ENCODE data around the gene UBR4.

UBR4 gene

GRCh38 chr1:19072285-19072981, 137.6 kb downstream of the UBR4 start:
- no peak for DNase-seq (ENCODE audit: low read depth in 2 of 2)

DNA sequence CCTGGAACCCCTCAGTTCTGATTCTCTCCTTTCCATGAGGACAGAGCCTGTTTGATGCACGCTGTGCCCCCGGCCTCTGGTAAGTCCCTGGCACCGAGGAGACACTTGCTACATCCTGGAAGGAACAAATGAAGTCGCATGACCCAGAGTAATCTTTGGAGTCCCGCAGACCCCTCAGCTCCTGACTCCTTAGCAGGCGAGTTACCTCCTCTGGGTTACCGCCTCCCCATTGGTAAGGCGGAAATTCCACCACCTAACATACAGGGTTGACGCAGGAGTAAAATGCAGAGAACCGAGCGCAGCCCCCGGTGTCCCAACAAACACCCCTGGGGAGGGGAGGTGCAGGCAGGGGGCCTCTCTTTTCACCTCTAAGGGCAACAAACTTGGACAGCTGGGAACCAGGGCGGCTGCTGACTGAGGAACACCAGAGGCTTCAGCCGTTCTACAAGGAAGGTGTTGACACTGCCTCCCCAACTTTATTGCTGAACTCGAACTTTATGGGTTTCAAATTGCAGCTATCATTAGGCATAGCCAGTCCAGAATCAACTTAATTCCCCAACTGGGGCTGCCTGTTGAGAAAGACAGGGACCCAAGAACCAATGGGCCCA, 138.3 kb downstream of the UBR4 start:
- DNase-seq (ENCODE audit: low read depth in 2 of 2) = no peak

- DNase-seq (ENCODE audit: low read depth in 2 of 2) = no peak
These were observed 139.0 kb downstream of the UBR4 start for GRCh38 chr1:19070891-19071621.

DNA sequence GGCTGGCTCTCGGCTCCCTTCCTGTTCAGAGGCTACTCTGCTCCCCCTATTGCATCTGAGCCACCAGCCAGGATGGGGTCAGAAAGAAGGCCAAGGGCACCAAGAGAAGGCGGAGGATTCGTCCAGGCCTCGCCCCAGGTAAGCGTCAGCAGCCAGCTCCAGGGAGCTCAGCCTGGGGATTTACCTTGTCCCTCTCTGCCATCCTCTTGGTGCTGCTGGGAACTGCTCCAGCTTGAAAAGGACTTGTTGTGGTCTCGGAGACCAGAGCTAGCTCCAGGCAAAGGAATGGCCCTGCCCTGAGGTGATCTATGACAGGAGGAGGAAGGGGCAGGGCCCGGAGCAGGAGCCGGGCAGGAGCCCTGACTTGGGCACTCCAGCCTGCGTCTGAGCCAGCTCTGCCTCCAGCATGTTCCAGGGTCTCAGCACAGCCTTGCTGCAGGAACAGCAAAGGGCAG, 139.8 kb downstream of the UBR4 start:
- DNase-seq (ENCODE audit: low read depth in 2 of 2) = no peak

GRCh38 chr1:19068639-19069276, 141.3 kb downstream of the UBR4 start:
- no peak for DNase-seq (ENCODE audit: low read depth in 2 of 2)

DNA sequence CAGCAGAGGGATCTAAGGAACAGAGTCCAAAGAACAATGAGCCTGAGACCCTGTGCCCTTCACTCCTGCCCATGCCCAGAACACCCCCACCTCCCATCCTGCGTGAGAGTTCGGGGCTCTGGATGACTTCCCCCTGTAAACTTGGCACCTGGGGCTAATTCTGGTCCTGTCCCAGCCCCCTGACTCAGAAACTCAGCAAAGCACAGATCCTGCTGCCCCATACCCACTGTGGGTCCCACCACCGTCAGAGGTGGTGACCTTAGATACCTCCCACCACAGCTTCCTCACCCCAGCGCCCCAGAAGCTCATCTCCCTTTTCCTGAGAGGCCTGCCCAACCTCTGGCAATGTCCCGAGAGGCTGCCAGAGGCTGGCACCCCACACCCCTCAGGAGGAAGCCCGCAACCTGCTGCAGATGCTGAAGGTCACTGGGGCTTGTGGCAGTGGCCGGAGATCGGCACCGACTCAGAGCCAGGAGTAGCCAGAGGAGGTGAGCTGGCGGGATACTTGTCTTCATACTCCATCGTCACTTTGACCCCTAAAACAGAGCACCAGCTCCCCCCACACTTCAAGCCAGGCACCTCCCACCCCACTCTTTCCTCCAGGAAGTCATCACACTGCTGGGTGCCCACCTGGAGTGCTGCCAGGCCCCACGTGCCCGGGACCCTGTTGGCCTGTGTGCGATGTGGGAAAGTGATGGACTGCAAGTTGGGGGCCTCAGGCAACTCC, 142.0 kb downstream of the UBR4 start:
- DNase-seq (ENCODE audit: low read depth in 2 of 2) = no peak

DNA sequence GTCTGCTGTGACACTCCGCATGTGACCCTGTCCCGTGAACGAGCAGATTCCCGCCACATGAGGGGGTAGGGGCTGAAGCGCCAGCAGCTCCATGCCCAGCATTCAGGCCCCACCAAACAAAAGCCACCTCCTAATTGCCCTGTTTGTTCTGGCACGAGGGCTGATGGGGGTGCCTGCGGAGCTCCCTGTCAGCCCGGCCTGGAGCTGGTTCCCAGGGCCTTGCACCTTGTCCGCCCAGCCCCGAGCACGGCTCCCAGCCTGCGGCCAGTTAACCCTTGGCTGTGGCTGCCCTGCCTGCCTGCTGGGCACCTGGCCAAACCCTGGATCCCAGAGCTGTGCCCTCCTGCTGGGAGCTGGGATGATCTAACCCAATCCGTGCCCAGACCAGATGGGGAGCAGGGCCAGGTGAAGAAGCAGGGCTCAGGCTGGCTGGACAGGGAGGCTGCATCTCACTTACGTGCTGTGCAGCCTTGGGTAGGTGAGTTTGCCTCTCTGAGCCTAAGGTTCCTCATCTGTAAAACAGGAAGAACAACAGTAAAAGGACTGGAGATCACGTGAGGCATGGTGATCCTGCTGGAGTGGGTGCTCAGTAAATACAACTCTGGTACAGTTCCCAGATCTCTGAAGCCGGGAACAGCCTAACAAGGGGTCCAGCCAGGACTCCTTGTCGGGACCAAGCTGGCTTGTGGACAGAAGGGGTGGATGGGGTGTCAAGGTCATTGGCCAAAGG, 142.7 kb downstream of the UBR4 start:
- no peak for DNase-seq (ENCODE audit: low read depth in 2 of 2)

DNA sequence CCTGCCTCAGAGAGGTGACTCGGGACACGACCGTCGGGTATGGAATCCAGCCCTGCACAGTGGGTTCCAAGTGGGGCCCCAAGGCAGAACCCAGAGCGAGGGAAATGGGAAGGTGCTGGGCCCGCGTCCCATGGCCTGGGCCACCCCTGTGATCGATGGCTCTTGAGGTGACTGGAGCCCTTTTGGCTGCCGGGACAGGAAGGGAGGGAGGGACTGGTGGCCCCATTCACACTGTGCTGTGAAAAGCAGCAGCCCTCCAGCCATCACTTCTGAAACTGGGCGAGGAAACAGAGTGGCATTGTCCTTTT, 143.2 kb downstream of the UBR4 start:
- DNase-seq (ENCODE audit: low read depth in 2 of 2) = no peak

- DNase-seq (ENCODE audit: low read depth in 2 of 2) = no peak
These were observed 143.7 kb downstream of the UBR4 start for GRCh38 chr1:19066248-19066873.

DNA sequence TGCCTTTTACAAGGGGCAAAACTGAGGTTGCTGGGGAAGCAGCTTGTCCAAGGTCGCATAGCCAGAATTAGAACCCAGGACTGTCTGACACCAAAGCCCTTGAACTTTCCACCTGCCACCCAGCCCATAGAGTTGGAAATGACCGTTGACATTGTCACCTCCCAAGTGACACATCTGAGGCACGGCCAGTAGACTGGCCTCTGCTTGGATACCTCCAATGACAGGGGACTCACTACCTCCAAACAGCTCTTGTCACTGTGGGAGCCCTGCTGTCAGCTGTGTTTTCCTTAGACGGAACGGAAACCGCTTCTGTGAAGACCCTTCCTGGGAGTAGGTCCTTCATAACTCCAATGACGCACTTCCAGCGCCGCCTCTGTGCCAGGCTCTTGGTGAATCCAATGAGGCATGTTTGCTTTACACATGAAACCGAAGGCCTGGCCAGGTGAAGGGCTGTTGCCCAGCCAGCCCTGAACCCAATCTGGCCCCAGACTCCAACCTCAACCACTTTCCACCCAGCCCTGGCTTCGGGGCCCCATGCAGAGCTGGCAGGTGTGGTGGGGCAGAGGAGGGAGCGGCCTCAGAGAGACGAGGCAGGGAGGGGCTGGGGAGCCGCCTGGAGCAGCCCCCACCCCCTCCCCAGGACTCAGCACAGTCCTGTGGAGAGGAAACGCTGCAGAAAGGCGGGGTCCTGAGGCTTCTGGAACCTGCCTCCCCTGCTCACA, 144.4 kb downstream of the UBR4 start:
- DNase-seq (ENCODE audit: low read depth in 2 of 2) = no peak

DNA sequence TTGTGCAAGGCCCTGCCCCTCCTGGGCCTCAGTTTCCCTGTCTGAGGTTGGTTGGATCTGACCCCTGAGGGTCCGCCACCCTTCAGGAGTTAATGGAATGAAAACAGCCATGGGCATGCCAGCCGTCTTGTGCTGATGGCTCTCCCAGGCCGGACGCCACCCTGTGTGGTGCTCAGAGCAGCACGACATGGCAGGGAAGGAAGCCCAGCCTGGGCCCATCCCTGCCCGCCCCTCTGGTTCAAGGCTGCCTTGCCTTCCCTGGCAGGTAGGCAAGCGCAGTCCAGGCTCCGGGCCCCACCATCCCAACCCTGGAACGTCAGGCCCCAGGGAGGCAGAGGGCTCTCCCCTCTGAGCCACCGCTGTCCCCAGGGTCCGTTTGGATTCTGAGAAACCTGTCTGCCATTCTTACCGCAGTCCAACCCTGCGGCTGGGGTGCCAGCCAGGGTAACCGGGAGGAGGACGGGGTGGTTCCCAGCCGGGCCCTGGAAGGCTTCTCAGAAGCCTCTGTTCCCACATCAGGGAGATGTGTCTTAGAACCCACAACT, 145.1 kb downstream of the UBR4 start:
- no peak for DNase-seq (ENCODE audit: low read depth in 2 of 2)

DNA sequence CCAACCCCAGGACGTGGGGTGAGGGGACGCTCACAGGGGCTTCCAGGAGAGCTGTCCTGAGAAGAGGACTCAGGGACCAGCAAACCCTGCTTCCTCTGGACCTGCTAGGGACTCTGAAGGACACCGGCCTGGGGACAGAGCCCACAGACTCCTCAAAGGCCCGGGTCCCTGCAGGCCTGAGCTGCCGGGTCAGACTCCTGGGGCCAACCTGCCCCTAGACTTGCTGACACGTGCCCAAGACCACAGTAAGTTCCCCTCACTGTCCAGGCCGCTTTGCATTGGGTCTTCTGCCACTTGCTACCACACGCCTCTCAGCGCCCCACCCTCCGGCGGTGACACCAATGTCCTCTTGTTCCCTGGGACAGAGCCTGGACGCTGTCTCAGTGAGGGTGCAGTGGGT, 146.9 kb downstream of the UBR4 start:
- no peak for DNase-seq (ENCODE audit: low read depth in 2 of 2)

DNA sequence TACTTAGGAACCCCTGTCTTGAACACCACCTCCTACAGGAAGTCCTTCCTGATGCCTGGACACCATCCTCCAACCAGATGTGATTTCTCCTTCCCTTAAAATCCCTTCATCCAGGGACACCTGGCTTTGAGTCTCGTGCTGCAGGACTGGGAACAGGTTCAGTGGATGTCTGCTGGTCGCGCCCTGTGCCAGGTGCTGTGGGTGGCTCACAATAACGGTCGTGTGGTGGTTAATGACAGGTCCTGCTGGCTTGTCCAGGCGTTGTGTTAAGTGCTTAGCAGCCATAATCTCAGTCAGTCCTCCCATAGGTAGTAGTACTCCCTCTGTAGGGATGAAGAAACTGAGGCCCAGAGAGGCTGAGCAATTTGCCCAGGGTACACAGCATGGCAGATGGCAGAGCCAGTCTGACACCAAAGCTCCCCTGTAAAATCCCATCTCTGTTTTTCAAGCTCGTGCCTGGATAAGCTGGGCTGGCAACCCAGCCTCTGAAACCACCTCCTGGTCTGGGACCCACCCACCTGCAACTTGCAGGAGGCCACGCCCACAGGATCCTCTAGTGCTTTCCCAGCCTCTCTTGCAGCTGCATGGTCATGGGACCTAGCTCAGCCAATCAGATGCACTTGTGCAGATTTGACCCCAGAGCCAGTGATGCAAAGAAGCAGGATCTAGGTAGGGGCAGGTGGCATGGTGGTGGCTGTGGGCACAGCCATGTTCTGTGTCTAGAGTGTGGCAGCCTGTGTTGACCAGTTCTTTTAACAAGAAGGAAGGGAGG, 147.6 kb downstream of the UBR4 start:
- no peak for DNase-seq (ENCODE audit: low read depth in 2 of 2)

GRCh38 chr1:19061798-19062197, 148.3 kb downstream of the UBR4 start:
- DNase-seq (ENCODE audit: low read depth in 2 of 2) = no peak

DNA sequence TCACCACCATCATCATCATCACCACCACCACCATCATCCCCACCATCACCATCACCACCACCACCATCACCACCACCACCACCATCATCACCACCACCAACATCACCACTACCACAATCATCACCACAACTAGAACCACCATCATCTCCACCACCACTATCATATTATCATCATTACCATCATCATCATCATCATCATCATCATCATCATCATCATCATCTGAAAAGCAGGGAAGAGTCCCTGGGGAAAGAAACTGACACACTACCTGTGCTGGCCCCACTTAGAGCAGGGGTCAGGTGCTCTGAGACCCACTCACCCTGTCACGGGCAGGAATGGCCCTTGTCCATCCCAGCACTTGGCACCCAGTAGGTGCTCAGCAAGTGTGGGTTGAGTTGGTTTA, 148.7 kb downstream of the UBR4 start:
- no peak for DNase-seq (ENCODE audit: low read depth in 2 of 2)

DNA sequence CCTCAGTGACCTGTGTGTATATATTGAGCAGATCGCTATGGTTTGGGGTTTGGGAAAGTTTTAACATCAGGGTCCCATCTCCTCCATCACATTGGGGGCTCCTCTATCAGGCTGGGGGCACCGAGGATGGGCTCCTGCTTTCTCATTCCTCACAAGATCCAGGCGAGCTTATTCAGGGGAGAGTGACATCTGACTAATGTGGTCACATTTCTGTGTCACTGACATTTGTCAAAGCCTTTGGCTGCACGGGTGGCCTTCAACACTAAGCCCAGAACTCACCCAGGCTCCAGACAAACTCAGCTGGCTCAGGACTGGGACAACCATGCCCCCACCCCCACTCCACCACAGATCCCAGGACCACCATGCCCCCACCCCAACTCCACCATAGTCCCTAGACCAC, 150.3 kb downstream of the UBR4 start:
- DNase-seq (ENCODE audit: low read depth in 2 of 2) = no peak

- DNase-seq (ENCODE audit: low read depth in 2 of 2) = no peak
These were observed 151.6 kb downstream of the UBR4 start for GRCh38 chr1:19058476-19058797.

GRCh38 chr1:19057784-19058475, 152.1 kb downstream of the UBR4 start:
- DNase-seq (ENCODE audit: low read depth in 2 of 2) = no peak

All from stimulated activated CD4-positive, alpha-beta T cell treated with anti-CD3 and anti-CD28 coated beads, Interleukin-4, amount 100 ng/mL, for 48 hours (primary cell).